HepG2 (cell line): Measurements from ENCODE around the gene CEP128. TPM values are rescaled to one million over a fixed set of nuclear protein-coding genes. Genes with fewer than 3 reads are reported as not detected.

ENCODE experiments used
- ATAC-seq: fragments of 200-7000 bp; cut with Tn5 transposase; 3 replicates; pipeline ENCODE4 v1.9.1; 2020; ENCODE audit warnings: mild to moderate bottlenecking, moderate library complexity
- BruUV-seq: library from RNA; stranded (reverse); fragments of 400-500 nt; replicated peaks from 2 replicates; lab custom pipeline; 2021; lab: Mats Ljungman, UMichigan
- CTCF ChIA-PET: fragments of 300-600 bp; formaldehyde crosslinking; extraction: SDS; loops from one replicate; lab custom pipeline; 2021; ENCODE audit warnings: low total read pairs, inconsistent platforms, low intra/inter-chr PET ratio; lab: Yijun Ruan, JAX
- POLR2A ChIA-PET: fragments of 350-600 bp; sonication (Branson Sonifier 250); formaldehyde crosslinking; loops from one replicate; lab custom pipeline; 2020; ENCODE audit warnings: antibody characterized with exemption, inconsistent platforms; lab: Yijun Ruan, JAX
- DNase-seq: peaks from one replicate; pipeline ENCODE4 v3.0.0-alpha.2; 2015; ENCODE audit warnings: low spot score
- FAIRE-seq: peaks from 3 replicates; lab custom pipeline; 2011; peaks lifted over from hg19 to GRCh38; lab: Jason Lieb, UNC
- H2AFZ ChIP-seq: one replicate; pipeline ENCODE4 v1.6.1; 2011; ENCODE audit warnings: low read length, inconsistent platforms
- H3K27ac ChIP-seq: fragments of 300-600 bp; 3 replicates; pipeline ENCODE4 v1.8.0; 2011; ENCODE audit warnings: mixed run types, mild to moderate bottlenecking, mixed read lengths, low read length, inconsistent platforms; ENCODE audit not compliant: insufficient read depth; ENCODE audit errors: extremely low read length
- H3K27me3 ChIP-seq, 2 experiments: fragments of 200-600 bp in 1 of 2; 2 replicates in 1 of 2; 3 replicates in 1 of 2; pipeline versions ENCODE4 v1.6.0 to v1.8.0; 2011; ENCODE audit warnings: low read length in 2 of 2, mild to moderate bottlenecking in 2 of 2, moderate library complexity in 2 of 2, inconsistent platforms in 1 of 2; ENCODE audit not compliant: insufficient read depth in 2 of 2, control insufficient read depth in 1 of 2
- H3K36me3 ChIP-seq, 2 experiments: fragments of 200-600 bp in 1 of 2; replicated peaks in 1 of 2; 2 replicates in 1 of 2; 3 replicates in 1 of 2; pipeline versions ENCODE4 v1.5.1 to v1.8.0; 2011; ENCODE audit warnings: low read length in 2 of 2, inconsistent platforms in 1 of 2; ENCODE audit not compliant: insufficient read depth in 2 of 2, control insufficient read depth in 1 of 2
- H3K4me1 ChIP-seq: 2 replicates; pipeline ENCODE4 v1.5.1; 2012; ENCODE audit warnings: low read length, inconsistent platforms; ENCODE audit not compliant: insufficient read depth
- H3K4me2 ChIP-seq: 2 replicates; pipeline ENCODE4 v1.6.0; 2011; ENCODE audit warnings: low read depth, low read length, inconsistent platforms
- H3K4me3 ChIP-seq, 3 experiments: fragments of 200-600 bp in 1 of 3; sonication (generic), shearing (Covaris generic) in 1 of 3; replicated peaks in 1 of 3; 2 replicates each; pipeline ENCODE4 v1.5.1; 2011 to 2016; ENCODE audit warnings: low read length in 3 of 3, inconsistent platforms in 2 of 3, low read depth in 2 of 3, mild to moderate bottlenecking in 2 of 3, control low read depth in 1 of 3, mixed read lengths in 1 of 3; ENCODE audit not compliant: insufficient read depth in 1 of 3
- H3K79me2 ChIP-seq: one replicate; pipeline ENCODE4 v1.6.1; 2011; ENCODE audit warnings: low read length, inconsistent platforms; ENCODE audit not compliant: insufficient read depth
- H3K9ac ChIP-seq: 2 replicates; pipeline ENCODE4 v1.6.0; 2011; ENCODE audit warnings: mild to moderate bottlenecking, low read depth, low read length, inconsistent platforms; ENCODE audit not compliant: insufficient read depth
- H3K9me3 ChIP-seq: 2 replicates; pipeline ENCODE4 v1.5.1; 2012; ENCODE audit warnings: mild to moderate bottlenecking, low read length
- H4K20me1 ChIP-seq: 2 replicates; pipeline ENCODE4 v1.6.0; 2011; ENCODE audit warnings: inconsistent platforms, mild to moderate bottlenecking, low read length, moderate library complexity; ENCODE audit not compliant: insufficient read depth
- BCL6 ChIP-seq: IDR thresholded peaks from 2 replicates; pipeline ENCODE4 v1.6.1; 2016; ENCODE audit warnings: missing genetic modification reagents, missing compliant biosample characterization
- HOXA9 ChIP-seq: sonication (generic); formaldehyde crosslinking; IDR thresholded peaks from 2 replicates; pipeline ENCODE4 v1.8.1; 2022; ENCODE audit warnings: missing genetic modification reagents, mild to moderate bottlenecking, moderate library complexity, borderline replicate concordance
- ZNF180 ChIP-seq: sonication (generic); formaldehyde crosslinking; IDR thresholded peaks from 2 replicates; pipeline ENCODE4 v1.4.0; 2020; ENCODE audit warnings: low read depth, missing genetic modification reagents, borderline replicate concordance
- WGBS: methylation state at CpG from one replicate; pipeline ENCODE4 v1.1.6; 2017; ENCODE audit warnings: low lambda C conversion rate; 5-methylcytosine and 5-hydroxymethylcytosine counted together
- in situ Hi-C: cut with HindIII; loops from 2 replicates; pipeline ENCODE4 v1.10.0; 2017; ENCODE audit warnings: low pct_unique_long_range_greater_than_20kb; ENCODE audit not compliant: extremely low pct_ligation_motif_present
- intact Hi-C: fragments of 100-400 bp; cut with micrococcal nuclease; formaldehyde crosslinking; loops from one replicate; pipeline ENCODE4 v1.10.0; 2022; ENCODE audit not compliant: unreplicated experiment
- polyA plus RNA-seq, 8 experiments: library from polyadenylated mRNA; depleted of rRNA in 3 of 8; stranded (reverse) in 7 of 8; unstranded in 1 of 8; fragments of >200 nt; fragmentation: Illumina TruSeq in 4 of 8; extraction: Trizol in 4 of 8; gene quantifications; 2 replicates each; pipeline versions ENCODE4 v1.2.1 to v1.2.3, GENCODE V29; 2011 to 2016; ENCODE audit warnings: low read depth in 4 of 8, missing spikeins in 1 of 8, mixed read lengths in 1 of 8; ENCODE audit not compliant: insufficient read depth in 1 of 8
- total RNA-seq, 5 experiments: library from RNA; depleted of rRNA; stranded (reverse); fragments of >200 nt; fragmentation: Illumina TruSeq; extraction: Trizol; gene quantifications; 2 replicates each; pipeline ENCODE4 v1.2.3, GENCODE V29; 2016; ENCODE audit warnings: low read depth in 1 of 5

The CEP128 gene
- total and polyA plus RNA-seq, 2 of the 13 experiments (the other 11 are each of a cell fraction or from before 2014, with no cell fraction given): 1.3 to 7.5 TPM

GRCh38 chr14:80781972-80782367 lies 159.6 kb downstream of the CEP128 start:
- DNase-seq (no peak), FAIRE-seq (no peak), ATAC-seq (no peak)
- Histone ChIP-seq H3K36me3 (no peaks in the 10 kb centered on the region), H3K79me2 (no peaks in the 10 kb centered on the region), H3K27me3 (no peaks in the 10 kb centered on the region), H3K4me2 (no peak overlapping the region), H3K9ac (no peak overlapping the region), H3K9me3 (no peaks in the 10 kb centered on the region), H3K4me3 (no peak overlapping the region), H2AFZ (no peak overlapping the region), H4K20me1 (no peaks in the 10 kb centered on the region), H3K4me1 (no peaks in the 10 kb centered on the region), H3K27ac (no peak overlapping the region)
- CTCF ChIA-PET: no interaction called here
- BruUV-seq: no TSS peak
- intact Hi-C loops (no loop called here), in situ Hi-C loops (no loop called here)
- POLR2A ChIA-PET: no interaction called here
- 84% methylated on average over 1 of the region's 1 CpG for WGBS
- TF ChIP-seq ZNF180 (CRISPR knock-in tag): no peak
- TF ChIP-seq HOXA9 (CRISPR knock-in tag): no peak

GRCh38 chr14:80780500-80780899 lies 161.0 kb downstream of the CEP128 start:
- intact Hi-C loops: no loop called here

More at GRCh38 chr14:80780500-80780899, 161.0 kb downstream of the CEP128 start:
- H3K4me1 ChIP-seq: no peaks in the 10 kb centered on the region
- CTCF ChIA-PET: no interaction called here
- in situ Hi-C loops: no loop called here
- H3K4me2 ChIP-seq: no peak overlapping the region
- TF ChIP-seq BCL6 (CRISPR knock-in tag): no peak
- no peaks in the 10 kb centered on the region for H3K27me3 ChIP-seq
- FAIRE-seq: no peak
- 3% methylated on average over 1 of the region's 1 CpG for WGBS
- H4K20me1 ChIP-seq: no peaks in the 10 kb centered on the region
- H3K79me2 ChIP-seq: no peaks in the 10 kb centered on the region
- BruUV-seq: no TSS peak
- H3K27ac ChIP-seq: no peak overlapping the region
- H3K9me3 ChIP-seq: no peaks in the 10 kb centered on the region
- no peak for ATAC-seq
- H3K36me3 ChIP-seq: no peaks in the 10 kb centered on the region
- no peak overlapping the region for H2AFZ ChIP-seq
- no peak overlapping the region for H3K4me3 ChIP-seq
- POLR2A ChIA-PET: no interaction called here
- DNase-seq: no peak
- H3K9ac ChIP-seq: no peak overlapping the region
